Psoas muscle (tissue), 8 donors: ENCODE data around the gene TAF15. TPM values are rescaled to one million over a fixed set of nuclear protein-coding genes. Genes with fewer than 3 reads are reported as not detected.

ENCODE experiments used
- ATAC-seq, 4 donors: fragments of 200-7000 bp; cut with Tn5 transposase; one replicate each; pipeline ENCODE4 v1.9.1; 2020; ENCODE audit warnings: moderate library complexity in 3 of 4, mild to moderate bottlenecking in 2 of 4
- DNase-seq, 2 donors: peaks; one replicate each; pipeline ENCODE4 v3.0.0-alpha.2; 2020
- H3K27ac ChIP-seq: fragments of 200-600 bp; one replicate; pipeline ENCODE4 v1.8.0; 2022
- H3K27me3 ChIP-seq, 3 donors: fragments of 200-600 bp in 1 of 3; one replicate each; pipeline versions ENCODE4 v1.6.1 to v1.8.0; 2013 to 2022; ENCODE audit warnings: low read length in 2 of 3, mild to moderate bottlenecking in 2 of 3, moderate library complexity in 1 of 3; ENCODE audit not compliant: insufficient read depth in 3 of 3
- H3K36me3 ChIP-seq, 2 donors: fragments of 200-600 bp in 1 of 2; one replicate each; pipeline versions ENCODE4 v1.6.1 to v1.8.0; 2013 to 2022; ENCODE audit warnings: low read depth in 1 of 2, mild to moderate bottlenecking in 1 of 2, moderate library complexity in 1 of 2; ENCODE audit not compliant: insufficient read depth in 1 of 2
- H3K4me1 ChIP-seq: fragments of 200-600 bp; one replicate; pipeline ENCODE4 v1.8.0; 2022
- H3K4me3 ChIP-seq: fragments of 200-600 bp; one replicate; pipeline ENCODE4 v1.8.0; 2022; ENCODE audit warnings: mild to moderate bottlenecking
- H3K9me3 ChIP-seq: fragments of 200-600 bp; one replicate; pipeline ENCODE4 v1.8.0; 2022
- CTCF ChIP-seq: fragments of 200-600 bp; IDR thresholded peaks from one replicate; pipeline ENCODE4 v1.8.0; 2022; ENCODE audit warnings: antibody characterized with exemption
- WGBS, 3 donors: extraction: QIAGEN DNeasy Blood & Tissue Kit; methylation state at CpG; one replicate each; pipeline versions ENCODE4 v1.1.6 to v1.1.7; 2013; 5-methylcytosine and 5-hydroxymethylcytosine counted together
- intact Hi-C, 2 donors: fragments of 100-400 bp; cut with DNase I; formaldehyde crosslinking; loops; one replicate each; pipeline versions ENCODE4 v1.11.0 to v1.14.2; 2022
- polyA plus RNA-seq, 3 donors: library from polyadenylated mRNA; stranded (reverse); fragments of 200-250 nt; gene quantifications; one replicate each; pipeline ENCODE4 v1.2.3, GENCODE V29; 2013
- total RNA-seq, 4 donors: library from RNA; stranded (reverse); fragmentation: NEBNext Ultra II Directional in 2 of 4; extraction: Animal tissue kit (Norgen Biotek cat#: 25700) in 2 of 4; gene quantifications; one replicate each; pipeline versions ENCODE4 v1.2.1 to v1.2.4, GENCODE V29; 2021 to 2023
- donor health status: healthy with polysubstance abuse.
- donor health status: DM: no; HTN: no; CAD: no; lungs with moderate emphysema.
- donor health status: Bipolar disorder and iron deficiency.
- donor health status: healthy.
- donor health status: DM: yes; HTN: yes; CAD: no.
- donor health status: DM: no; HTN: no; CAD: no.
- donor health status: DM: no; HTN: no; CAD: no.
- donor health status: DM: yes; HTN: yes; CAD: no.

Gene TAF15
- total and polyA plus RNA-seq, 7 donors: 51.9 to 141 (median 105) TPM

GRCh38 chr17:35889241-35889640 lies 80.0 kb downstream of the TAF15 start:
- H3K4me1 ChIP-seq: no peaks in the 10 kb centered on the region
- H3K27me3 ChIP-seq: no peaks in the 10 kb centered on the region
- H3K4me3 ChIP-seq: no peak overlapping the region
- H3K36me3 ChIP-seq: no peaks in the 10 kb centered on the region
- DNase-seq: no peak
- 82 to 89% (median 85%) methylated on average over 2 of the region's 2 CpGs for WGBS, 3 donors
- H3K27ac ChIP-seq: no peak overlapping the region
- H3K9me3 ChIP-seq: no peaks in the 10 kb centered on the region
- no peak for ATAC-seq
- intact Hi-C loops: no loop called here
- TF ChIP-seq CTCF: no peak

- no peak for ATAC-seq
- no peak overlapping the region for H3K4me3 ChIP-seq
- no peaks in the 10 kb centered on the region for H3K36me3 ChIP-seq
- no peaks in the 10 kb centered on the region for H3K9me3 ChIP-seq
- no peaks in the 10 kb centered on the region for H3K27me3 ChIP-seq
- H3K27ac ChIP-seq: no peak overlapping the region
- 61 to 83% (median 75%) methylated on average over 2 of the region's 2 CpGs for WGBS, 3 donors
- intact Hi-C loops: no loop called here
- no peak for TF ChIP-seq CTCF
- no peak for DNase-seq
- H3K4me1 ChIP-seq: no peaks in the 10 kb centered on the region
These were observed 80.8 kb downstream of the TAF15 start for GRCh38 chr17:35889818-35890773.

- H3K27me3 ChIP-seq: no peaks in the 10 kb centered on the region
- intact Hi-C loops: no loop called here
- 35 to 48% (median 42%) methylated on average over 4 of the region's 4 CpGs for WGBS, 3 donors
- no peak overlapping the region for H3K4me3 ChIP-seq
- ATAC-seq (no peak), DNase-seq (no peak)
- TF ChIP-seq CTCF: no peak
- no peaks in the 10 kb centered on the region for H3K36me3 ChIP-seq
- H3K27ac ChIP-seq: no peak overlapping the region
- no peaks in the 10 kb centered on the region for H3K4me1 ChIP-seq
- H3K9me3 ChIP-seq: no peaks in the 10 kb centered on the region
These were observed 81.5 kb downstream of the TAF15 start for GRCh38 chr17:35890774-35891155.

- Histone ChIP-seq H3K27me3 (no peaks in the 10 kb centered on the region), H3K36me3 (no peaks in the 10 kb centered on the region), H3K4me1 (no peaks in the 10 kb centered on the region), H3K27ac (no peak overlapping the region), H3K9me3 (no peaks in the 10 kb centered on the region), H3K4me3 (no peak overlapping the region)
- ATAC-seq (no peak), DNase-seq (no peak)
- no peak for TF ChIP-seq CTCF
- WGBS, 3 donors: 74 to 87% (median 80%) methylated on average over 4 of the region's 4 CpGs
- intact Hi-C loops: no loop called here
These were observed 82.0 kb downstream of the TAF15 start for GRCh38 chr17:35891269-35891668.
